ENCODE measurements around the gene PARVA.

DNA sequence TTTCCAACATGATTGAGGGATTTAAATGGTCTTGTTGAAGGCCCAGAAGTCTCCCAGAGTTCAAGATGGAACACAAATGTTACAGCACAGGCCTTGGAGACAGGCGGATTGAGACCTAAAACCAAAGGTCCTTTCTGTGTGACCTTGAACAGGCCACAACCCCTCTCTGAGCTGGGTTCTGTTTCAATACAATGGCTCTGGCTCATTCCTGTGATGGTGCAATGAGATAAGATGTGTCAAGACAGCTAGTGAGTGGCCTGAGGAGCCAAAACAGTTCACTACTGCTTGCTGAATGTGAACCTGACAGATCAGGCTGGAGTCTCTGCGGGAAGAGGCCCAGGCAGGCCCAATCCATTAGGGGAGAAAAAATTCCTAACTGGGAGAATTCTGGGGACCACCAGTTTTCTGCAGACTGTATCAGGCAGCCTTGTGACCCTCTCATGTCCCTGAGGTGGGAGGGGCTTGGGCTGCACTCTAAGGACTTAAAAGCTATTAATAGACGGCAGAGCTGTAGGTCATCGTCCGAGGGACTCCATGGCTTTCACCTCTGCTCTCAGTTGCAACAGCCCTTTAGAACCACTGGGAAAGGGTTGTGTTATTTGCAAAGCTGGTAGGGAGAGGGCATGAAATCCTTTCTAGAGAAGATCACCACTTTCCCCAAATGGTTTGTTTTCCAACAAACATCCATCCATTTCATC is 170.7 kb downstream of the PARVA start:
- TF ChIP-seq CTCF (IDR thresholded peaks at IDR 0.05) = no peak
- TF ChIP-seq POLR2A (IDR thresholded peaks at IDR 0.05) = no peak
- TF ChIP-seq POLR2AphosphoS5 (IDR thresholded peaks at IDR 0.05) = no peak
- TF ChIP-seq EP300 (IDR thresholded peaks at IDR 0.05) = no peak

Data from gastroesophageal sphincter (tissue), 3 donors.